GM12878 (cell line): Measurements from ENCODE around the gene PTGES2.

Experiments used
- EP300 ChIP-seq, 2 experiments: fragments of 150-350 bp in 1 of 2; IDR thresholded peaks; 2 replicates each; pipeline ENCODE4 v1.6.1; 2011 to 2012; ENCODE audit warnings: low read depth in 2 of 2, low read length in 2 of 2, borderline replicate concordance in 1 of 2, improper control_type of control experiment in 1 of 2, inconsistent platforms in 1 of 2; ENCODE audit not compliant: control insufficient read depth in 1 of 2
- HDAC2 ChIP-seq: fragments of 200-600 bp; sonication (generic); IDR thresholded peaks from 2 replicates; pipeline ENCODE4 v1.6.1; 2017
- PAX5 ChIP-seq: IDR thresholded peaks from 2 replicates; pipeline ENCODE4 v1.6.1; 2011; ENCODE audit warnings: low read depth, low read length, borderline replicate concordance
- PBX3 ChIP-seq: IDR thresholded peaks from 2 replicates; pipeline ENCODE4 v1.6.1; 2011; ENCODE audit warnings: mild to moderate bottlenecking, low read depth, low read length, moderate library complexity; ENCODE audit not compliant: insufficient replicate concordance
- REST ChIP-seq: IDR thresholded peaks from 2 replicates; pipeline ENCODE4 v1.6.1; 2012; ENCODE audit warnings: mild to moderate bottlenecking, low read depth, low read length
- TF ChIP-seq, protein P1 (sequence below), 3 experiments: IDR thresholded peaks in 2 of 3; conservative IDR thresholded peaks in 1 of 3; 2 replicates each; pipeline ENCODE4 v1.5.1; 2011; ENCODE audit warnings: low read depth in 3 of 3, low read length in 3 of 3, mild to moderate bottlenecking in 3 of 3, control low read depth in 2 of 3, moderate library complexity in 2 of 3, inconsistent platforms in 1 of 3, mixed read lengths in 1 of 3; ENCODE audit not compliant: control insufficient read depth in 2 of 3, insufficient read depth in 1 of 3; ENCODE audit errors: extremely low read depth in 1 of 3

- TF ChIP-seq PBX3 (no peak), EP300 (IDR thresholded peaks at IDR 0.05; ENCODE audit: borderline replicate concordance in 1 of 2, control insufficient read depth in 1 of 2, low read depth in 2 of 2, low read length in 2 of 2) (no peak), REST (no peak), PAX5 (no peak), HDAC2 (no peak)
- TF ChIP-seq, protein P1, sequence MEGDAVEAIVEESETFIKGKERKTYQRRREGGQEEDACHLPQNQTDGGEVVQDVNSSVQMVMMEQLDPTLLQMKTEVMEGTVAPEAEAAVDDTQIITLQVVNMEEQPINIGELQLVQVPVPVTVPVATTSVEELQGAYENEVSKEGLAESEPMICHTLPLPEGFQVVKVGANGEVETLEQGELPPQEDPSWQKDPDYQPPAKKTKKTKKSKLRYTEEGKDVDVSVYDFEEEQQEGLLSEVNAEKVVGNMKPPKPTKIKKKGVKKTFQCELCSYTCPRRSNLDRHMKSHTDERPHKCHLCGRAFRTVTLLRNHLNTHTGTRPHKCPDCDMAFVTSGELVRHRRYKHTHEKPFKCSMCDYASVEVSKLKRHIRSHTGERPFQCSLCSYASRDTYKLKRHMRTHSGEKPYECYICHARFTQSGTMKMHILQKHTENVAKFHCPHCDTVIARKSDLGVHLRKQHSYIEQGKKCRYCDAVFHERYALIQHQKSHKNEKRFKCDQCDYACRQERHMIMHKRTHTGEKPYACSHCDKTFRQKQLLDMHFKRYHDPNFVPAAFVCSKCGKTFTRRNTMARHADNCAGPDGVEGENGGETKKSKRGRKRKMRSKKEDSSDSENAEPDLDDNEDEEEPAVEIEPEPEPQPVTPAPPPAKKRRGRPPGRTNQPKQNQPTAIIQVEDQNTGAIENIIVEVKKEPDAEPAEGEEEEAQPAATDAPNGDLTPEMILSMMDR (IDR thresholded peaks at IDR 0.05 in 2 of 3, conservative IDR thresholded peaks at IDR 0.05 in 1 of 3; ENCODE audit: control insufficient read depth in 2 of 3, extremely low read depth in 1 of 3, insufficient read depth in 1 of 3, low read depth in 3 of 3, low read length in 3 of 3) = no peak
Measured at GRCh38 chr9:128169492-128169891, 42.0 kb upstream of the PTGES2 start.
